ENCODE results near the gene SERP2. TPM values are rescaled to one million over a fixed set of nuclear protein-coding genes. Genes with fewer than 3 reads are reported as not detected.

The SERP2 gene
- total and polyA plus RNA-seq, 9 of the 15 experiments (the other 6 are each of a cell fraction or from before 2014, with no cell fraction given), result 0.13 TPM; not detected in 8

DNA sequence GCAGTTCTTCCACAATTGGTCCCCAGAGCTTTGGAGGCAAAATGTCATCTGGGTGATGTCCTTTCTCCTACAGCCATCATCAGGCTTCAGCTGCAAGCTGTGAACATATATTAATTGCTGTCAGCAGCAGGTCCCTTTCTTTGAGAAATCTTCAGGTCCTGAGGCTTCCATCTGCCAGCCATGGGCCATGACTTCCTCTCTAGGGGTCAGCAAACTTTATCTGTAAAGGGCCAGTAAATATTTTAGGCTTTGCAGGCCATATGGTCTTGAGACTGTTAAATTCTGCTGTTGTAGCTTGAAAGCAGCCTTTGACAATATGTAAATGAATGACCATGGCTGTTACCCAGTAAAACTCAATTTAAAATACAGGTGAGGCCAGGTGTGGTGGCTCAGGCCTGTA is 27.1 kb downstream of the SERP2 start (continued):
- no peak for TF ChIP-seq HCFC1 (IDR thresholded peaks at IDR 0.05; ENCODE audit: low read depth, low read length)
- no peak for TF ChIP-seq CTBP1 (IDR thresholded peaks at IDR 0.05; ENCODE audit: borderline replicate concordance)
- TF ChIP-seq ARHGAP35 (IDR thresholded peaks at IDR 0.05; ENCODE audit: partially characterized antibody), result no peak
- TF ChIP-seq SPI1 (IDR thresholded peaks at IDR 0.05; ENCODE audit: borderline replicate concordance, low read depth, low read length), result peak; percentile 47; the same call in 1 of the 2 replicates
- TF ChIP-seq, protein P1, sequence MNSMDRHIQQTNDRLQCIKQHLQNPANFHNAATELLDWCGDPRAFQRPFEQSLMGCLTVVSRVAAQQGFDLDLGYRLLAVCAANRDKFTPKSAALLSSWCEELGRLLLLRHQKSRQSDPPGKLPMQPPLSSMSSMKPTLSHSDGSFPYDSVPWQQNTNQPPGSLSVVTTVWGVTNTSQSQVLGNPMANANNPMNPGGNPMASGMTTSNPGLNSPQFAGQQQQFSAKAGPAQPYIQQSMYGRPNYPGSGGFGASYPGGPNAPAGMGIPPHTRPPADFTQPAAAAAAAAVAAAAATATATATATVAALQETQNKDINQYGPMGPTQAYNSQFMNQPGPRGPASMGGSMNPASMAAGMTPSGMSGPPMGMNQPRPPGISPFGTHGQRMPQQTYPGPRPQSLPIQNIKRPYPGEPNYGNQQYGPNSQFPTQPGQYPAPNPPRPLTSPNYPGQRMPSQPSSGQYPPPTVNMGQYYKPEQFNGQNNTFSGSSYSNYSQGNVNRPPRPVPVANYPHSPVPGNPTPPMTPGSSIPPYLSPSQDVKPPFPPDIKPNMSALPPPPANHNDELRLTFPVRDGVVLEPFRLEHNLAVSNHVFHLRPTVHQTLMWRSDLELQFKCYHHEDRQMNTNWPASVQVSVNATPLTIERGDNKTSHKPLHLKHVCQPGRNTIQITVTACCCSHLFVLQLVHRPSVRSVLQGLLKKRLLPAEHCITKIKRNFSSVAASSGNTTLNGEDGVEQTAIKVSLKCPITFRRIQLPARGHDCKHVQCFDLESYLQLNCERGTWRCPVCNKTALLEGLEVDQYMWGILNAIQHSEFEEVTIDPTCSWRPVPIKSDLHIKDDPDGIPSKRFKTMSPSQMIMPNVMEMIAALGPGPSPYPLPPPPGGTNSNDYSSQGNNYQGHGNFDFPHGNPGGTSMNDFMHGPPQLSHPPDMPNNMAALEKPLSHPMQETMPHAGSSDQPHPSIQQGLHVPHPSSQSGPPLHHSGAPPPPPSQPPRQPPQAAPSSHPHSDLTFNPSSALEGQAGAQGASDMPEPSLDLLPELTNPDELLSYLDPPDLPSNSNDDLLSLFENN (IDR thresholded peaks at IDR 0.05; ENCODE audit: low read depth in 2 of 2, low read length in 2 of 2), result no peak
- TF ChIP-seq HLTF (IDR thresholded peaks at IDR 0.05), result no peak
- TF ChIP-seq, protein P2, sequence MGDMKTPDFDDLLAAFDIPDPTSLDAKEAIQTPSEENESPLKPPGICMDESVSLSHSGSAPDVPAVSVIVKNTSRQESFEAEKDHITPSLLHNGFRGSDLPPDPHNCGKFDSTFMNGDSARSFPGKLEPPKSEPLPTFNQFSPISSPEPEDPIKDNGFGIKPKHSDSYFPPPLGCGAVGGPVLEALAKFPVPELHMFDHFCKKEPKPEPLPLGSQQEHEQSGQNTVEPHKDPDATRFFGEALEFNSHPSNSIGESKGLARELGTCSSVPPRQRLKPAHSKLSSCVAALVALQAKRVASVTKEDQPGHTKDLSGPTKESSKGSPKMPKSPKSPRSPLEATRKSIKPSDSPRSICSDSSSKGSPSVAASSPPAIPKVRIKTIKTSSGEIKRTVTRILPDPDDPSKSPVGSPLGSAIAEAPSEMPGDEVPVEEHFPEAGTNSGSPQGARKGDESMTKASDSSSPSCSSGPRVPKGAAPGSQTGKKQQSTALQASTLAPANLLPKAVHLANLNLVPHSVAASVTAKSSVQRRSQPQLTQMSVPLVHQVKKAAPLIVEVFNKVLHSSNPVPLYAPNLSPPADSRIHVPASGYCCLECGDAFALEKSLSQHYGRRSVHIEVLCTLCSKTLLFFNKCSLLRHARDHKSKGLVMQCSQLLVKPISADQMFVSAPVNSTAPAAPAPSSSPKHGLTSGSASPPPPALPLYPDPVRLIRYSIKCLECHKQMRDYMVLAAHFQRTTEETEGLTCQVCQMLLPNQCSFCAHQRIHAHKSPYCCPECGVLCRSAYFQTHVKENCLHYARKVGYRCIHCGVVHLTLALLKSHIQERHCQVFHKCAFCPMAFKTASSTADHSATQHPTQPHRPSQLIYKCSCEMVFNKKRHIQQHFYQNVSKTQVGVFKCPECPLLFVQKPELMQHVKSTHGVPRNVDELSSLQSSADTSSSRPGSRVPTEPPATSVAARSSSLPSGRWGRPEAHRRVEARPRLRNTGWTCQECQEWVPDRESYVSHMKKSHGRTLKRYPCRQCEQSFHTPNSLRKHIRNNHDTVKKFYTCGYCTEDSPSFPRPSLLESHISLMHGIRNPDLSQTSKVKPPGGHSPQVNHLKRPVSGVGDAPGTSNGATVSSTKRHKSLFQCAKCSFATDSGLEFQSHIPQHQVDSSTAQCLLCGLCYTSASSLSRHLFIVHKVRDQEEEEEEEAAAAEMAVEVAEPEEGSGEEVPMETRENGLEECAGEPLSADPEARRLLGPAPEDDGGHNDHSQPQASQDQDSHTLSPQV (IDR thresholded peaks at IDR 0.05), result no peak
- no peak for TF ChIP-seq ETV5 (CRISPR knock-in tag; IDR thresholded peaks at IDR 0.05; ENCODE audit: low read depth)
- TF ChIP-seq, protein P3, sequence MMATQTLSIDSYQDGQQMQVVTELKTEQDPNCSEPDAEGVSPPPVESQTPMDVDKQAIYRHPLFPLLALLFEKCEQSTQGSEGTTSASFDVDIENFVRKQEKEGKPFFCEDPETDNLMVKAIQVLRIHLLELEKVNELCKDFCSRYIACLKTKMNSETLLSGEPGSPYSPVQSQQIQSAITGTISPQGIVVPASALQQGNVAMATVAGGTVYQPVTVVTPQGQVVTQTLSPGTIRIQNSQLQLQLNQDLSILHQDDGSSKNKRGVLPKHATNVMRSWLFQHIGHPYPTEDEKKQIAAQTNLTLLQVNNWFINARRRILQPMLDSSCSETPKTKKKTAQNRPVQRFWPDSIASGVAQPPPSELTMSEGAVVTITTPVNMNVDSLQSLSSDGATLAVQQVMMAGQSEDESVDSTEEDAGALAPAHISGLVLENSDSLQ (IDR thresholded peaks at IDR 0.05), result no peak
- no peak for TF ChIP-seq CCAR2 (IDR thresholded peaks at IDR 0.05; ENCODE audit: low read depth, low read length)
- no peak for TF ChIP-seq POLR2AphosphoS5 (IDR thresholded peaks at IDR 0.05; ENCODE audit: control insufficient read depth, insufficient read depth, low read depth, low read length)

All from K562 (cell line).